Stimulated activated CD8-positive, alpha-beta memory T cell treated with anti-CD3 and anti-CD28 coated beads, Interleukin-15, amount 100 ng/mL, for 1 hour (primary cell): Measurements from ENCODE around the gene IGSF9B.
A peak's percentile ranks its signal among the peaks of the same experiment; 100 is the strongest.

ENCODE experiments used
- DNase-seq: peaks from one replicate; pipeline ENCODE4 v3.0.0-alpha.2; 2020; ENCODE audit warnings: low read depth

IGSF9B gene

GRCh38 chr11:133938166-133938565 is 18.6 kb downstream of the IGSF9B start:
- no peak for DNase-seq

DNA sequence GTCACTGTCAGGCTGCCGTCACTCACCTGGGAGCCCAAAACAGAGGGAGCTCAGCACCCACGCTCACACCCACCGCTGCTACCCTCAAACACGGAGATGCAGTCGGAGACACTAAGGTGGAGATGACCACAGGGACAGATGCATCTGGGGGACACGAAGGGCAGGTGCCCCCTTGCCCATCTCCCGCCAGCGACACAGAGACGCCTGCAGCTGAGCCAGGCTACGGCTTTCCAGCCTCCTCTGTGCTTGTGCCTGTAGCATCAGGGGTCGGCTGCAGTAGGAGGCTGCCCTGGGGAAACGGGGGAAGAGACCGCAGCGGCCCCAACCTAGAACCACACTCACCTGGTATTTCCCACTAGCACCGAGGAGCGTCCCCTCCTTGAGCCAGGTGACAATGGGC is 19.3 kb downstream of the IGSF9B start:
- no peak for DNase-seq

GRCh38 chr11:133937015-133937414 is 19.8 kb downstream of the IGSF9B start:
- no peak for DNase-seq

- DNase-seq: no peak
These were observed 20.2 kb downstream of the IGSF9B start for GRCh38 chr11:133936592-133936991.

GRCh38 chr11:133936136-133936535 is 20.6 kb downstream of the IGSF9B start:
- DNase-seq: no peak

- no peak for DNase-seq
These were observed 21.2 kb downstream of the IGSF9B start for GRCh38 chr11:133935551-133935910.

GRCh38 chr11:133934599-133935550 is 21.9 kb downstream of the IGSF9B start:
- no peak for DNase-seq

- no peak for DNase-seq
These were observed 22.7 kb downstream of the IGSF9B start for GRCh38 chr11:133934096-133934495.

- no peak for DNase-seq
These were observed 25.2 kb downstream of the IGSF9B start for GRCh38 chr11:133931449-133932060.

DNA sequence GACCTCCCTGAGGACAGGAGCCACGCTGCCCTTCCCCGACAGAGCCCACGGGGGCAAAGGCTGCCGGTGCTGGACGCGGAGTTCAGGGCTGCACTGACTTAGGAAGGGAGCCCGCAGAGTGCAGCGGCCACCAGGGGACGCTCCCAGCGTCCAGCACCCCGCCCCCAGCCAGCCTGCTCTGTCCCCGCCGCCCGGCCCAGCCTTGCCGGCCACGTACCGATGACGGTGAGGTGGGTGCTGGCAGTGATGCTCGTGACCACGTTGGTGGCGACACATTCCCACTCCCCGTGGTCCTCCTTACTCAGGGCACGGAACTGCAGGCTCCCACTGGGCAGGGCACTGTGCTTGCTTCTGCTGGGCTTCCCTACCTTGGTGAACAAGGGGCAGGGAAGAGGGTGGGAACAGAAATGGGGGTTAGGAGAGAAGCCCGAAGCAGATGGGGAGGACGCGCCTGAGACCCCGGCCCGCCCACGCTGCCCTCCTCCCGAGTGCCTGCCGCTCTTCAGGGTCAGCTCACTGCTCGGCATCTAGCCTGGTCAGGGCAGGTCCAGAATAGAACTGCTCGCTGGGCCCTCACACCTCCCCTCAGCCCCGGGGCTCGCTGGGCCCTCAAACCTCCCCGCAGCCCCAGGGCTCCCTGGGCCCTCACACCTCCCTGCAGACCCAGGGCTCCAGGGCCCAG is 25.9 kb downstream of the IGSF9B start:
- DNase-seq: no peak

DNA sequence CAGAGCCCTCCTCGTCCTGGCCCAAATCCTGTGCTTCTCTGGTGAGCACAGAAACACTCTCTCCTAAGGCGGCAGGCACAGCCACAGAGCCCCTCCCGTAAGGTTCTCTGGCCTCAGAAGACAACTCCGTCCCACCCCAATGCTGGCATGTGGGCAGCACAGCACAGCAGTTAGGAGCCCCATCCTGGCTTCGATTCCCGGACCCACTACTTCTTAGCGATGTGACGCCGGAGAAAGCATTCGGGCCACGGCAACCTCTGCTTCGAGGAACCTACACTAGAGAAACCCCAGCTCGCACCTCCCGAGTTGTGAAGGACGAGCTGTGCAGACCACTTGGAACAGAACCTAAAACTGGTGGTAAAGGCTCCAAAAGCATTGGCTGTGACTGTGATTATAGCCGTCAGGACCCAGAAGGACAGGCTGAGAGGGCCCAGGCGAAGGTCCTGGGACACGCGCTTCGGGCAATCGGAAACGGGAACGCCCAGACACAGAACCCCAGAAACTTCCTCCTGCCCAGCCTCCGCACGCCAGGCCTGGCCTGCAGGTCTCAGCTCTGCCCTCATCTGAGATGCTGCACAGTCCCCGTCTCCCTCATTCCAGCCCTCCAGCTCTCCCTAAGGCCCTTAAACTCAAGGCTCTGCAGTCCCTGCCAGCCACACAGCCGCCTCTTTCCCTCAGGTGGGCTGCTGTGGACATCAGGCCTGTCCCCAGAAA is 26.6 kb downstream of the IGSF9B start:
- DNase-seq: no peak

GRCh38 chr11:133929401-133930052 is 27.2 kb downstream of the IGSF9B start:
- DNase-seq: no peak

DNA sequence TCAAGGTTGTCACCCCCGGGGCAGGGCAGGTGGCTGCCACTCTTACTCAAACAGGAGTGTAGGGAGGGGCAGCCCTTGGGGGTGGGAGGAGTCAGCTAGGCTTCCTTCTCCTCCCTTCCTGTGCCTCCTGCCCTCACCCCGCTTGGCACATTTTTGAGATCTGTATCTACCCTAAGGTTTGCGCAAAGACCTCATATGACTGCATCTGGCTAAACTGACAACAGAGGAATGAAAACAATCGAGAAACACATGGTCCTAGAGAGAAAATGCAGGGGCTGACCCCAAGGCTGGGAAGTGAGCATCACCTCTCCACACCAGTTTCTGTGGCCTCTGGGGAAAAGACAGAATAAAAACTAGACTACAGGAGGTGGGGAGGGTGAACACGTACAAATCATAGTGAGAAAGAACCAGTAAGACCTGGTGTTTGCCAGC is 28.1 kb downstream of the IGSF9B start:
- peak; percentile 32 for DNase-seq

- DNase-seq: peak; percentile 53
These were observed 28.8 kb downstream of the IGSF9B start for GRCh38 chr11:133927690-133928627.

DNA sequence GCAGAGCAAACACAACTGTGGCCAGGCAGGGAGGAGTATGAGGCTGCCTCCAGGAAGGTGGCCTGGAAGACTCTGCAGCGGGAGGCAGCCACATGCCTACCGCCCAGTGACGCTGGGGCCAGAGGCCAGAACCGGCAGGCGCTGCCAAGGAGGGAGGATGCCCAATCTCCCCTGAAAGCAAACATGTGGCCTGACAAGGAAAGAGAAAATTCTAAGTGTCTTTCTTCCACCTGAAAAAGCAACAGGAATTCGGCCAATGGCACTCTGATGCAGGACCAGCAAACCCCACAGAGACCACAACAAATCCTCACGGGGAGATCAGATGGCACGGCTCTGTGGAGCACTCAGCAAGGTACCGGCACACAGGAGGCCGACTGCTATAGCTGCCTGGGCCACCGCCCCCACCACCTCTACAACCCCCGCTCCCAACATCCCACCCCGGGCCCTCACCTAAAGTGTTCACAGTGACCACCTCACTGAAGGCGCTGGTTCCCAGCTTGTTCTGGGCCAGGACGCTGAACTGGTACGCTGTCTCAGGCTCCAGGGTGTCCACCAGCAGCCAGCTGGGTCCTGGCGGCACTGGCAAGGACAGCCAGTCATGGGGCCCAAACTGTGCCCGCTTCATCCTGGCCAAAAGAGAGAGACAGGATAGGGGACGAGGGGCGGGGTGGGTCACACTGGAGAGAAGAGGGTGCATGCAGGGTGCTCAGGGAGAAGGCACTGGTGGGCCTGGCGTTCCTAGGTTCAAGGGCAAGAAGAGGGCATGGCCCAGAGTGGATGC is 30.1 kb downstream of the IGSF9B start:
- DNase-seq: no peak

DNA sequence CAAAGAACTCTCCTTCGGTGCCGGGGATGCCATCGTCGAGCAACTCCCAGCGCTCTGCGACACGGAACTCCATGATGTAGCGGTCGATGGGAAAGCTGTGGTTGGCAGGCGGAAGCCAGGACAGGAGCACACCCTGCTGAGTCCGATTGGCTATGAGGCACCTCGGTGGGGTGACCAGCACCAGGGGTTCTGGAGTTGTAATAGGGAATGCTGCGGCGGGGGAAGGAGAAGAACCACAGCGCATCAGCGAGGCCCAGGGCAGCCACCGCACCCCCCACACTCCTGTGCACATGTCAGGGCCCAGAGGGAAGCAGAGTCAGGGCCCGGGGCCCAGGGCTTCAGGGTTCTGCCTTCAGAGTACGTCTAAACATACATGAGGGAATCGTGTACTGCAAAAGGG is 31.0 kb downstream of the IGSF9B start:
- no peak for DNase-seq

GRCh38 chr11:133924661-133925060 is 32.1 kb downstream of the IGSF9B start:
- no peak for DNase-seq

DNA sequence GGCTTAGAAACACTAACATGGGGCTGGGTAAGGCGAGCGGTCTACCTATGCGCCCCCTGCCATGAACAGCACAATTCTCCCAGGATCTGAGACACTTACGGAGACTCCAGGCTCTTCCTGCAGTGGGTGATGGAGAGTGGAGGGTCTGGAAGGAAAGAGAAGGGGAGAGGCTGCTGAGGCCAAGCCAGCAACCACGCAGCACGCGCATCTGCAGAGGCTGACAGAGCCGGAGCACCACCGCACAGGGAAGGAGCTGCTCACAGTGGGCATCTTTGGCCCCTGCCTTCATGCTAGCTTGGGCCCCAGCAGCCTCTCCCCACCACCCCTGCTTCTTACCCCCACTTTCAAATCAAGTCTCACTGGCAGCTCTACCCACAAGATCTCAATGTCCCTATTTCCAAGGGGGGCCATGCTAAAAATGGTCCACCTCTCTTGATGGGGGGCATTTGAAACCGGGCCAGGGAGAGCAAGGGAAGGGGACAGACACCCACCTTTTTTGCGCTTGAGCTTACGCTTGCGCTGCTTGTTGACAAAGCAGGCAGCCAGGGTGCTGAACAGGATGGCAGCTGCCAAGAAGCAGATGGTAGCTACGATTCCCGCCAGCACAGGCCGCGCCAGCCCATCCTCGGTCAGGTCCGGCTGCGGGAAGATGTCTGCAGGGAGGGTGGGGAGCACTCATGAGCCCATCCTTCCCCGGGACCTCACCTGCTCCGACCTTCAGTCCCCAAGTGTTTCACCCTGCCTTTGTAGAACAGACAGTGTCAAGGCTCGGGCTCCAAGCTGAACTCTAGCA is 34.5 kb downstream of the IGSF9B start:
- no peak for DNase-seq

DNA sequence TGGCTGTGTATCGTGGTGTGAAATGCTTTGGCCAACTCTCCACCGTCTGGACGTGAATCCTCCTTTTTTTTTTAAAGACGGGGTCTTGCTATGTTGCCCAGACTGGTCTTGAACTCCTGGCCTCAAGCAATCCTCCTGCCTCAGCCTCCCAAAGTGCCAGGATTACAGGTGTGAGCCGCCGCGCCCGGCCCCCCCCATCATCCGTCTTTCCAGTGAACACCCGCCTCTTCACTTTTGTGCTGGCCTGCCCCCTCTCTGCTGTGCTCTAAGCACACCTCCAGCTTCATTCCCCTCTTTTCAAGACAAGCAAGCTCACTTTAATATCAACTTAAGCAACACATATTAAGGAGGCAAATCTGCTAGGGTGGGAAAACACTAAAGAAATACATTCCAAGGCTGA is 35.3 kb downstream of the IGSF9B start:
- no peak for DNase-seq
